Inferior parietal cortex (tissue), 1 donor: Measurements from ENCODE around the gene FAM221B.

Experiments used
- DNase-seq: peaks from one replicate; pipeline ENCODE4 v3.0.0-alpha.2; 2016; ENCODE audit errors: extremely low spot score

Gene FAM221B

GRCh38 chr9:35820076-35820475 is 8.5 kb downstream of the FAM221B start:
- no peak for DNase-seq

DNA sequence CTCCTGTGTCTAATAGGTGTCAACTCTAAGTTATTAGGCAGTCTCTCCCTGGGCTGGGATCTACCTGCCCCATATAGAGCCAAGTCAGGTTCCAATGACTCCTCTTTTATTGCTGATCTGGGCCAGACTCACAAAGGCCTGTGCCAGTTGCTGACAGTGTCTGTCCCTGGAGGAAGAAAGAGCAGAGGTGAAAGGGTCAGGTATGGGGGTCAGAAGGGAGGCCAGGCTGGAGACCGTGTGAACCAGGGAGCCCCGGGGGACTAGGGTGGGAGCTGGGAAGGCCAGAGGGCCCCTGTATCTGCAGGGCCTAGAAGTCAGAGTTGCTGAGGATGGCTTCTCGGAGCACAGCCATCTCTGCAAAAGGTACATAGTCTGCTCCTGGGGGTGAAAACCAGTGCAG is 10.2 kb downstream of the FAM221B start:
- DNase-seq, result no peak

DNA sequence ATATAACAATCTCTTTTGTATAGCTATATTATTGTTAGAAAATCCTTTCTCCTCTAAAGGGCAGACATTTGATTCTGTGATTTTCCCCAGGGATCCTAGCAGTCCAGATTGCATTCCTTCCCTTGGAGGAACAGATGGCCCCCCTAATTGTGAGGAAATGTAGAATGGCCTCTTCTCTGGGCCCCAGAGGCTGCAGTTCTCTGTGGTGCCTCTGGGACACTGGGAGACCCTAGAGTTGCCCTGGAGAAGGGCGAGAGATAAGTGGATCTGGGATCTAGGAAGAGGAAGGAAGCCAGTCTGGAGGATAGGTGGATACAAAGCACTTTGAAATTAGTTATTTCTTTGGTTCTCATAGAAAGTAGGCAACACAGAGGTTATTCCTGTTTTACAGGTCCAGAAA is 11.8 kb downstream of the FAM221B start:
- DNase-seq, result no peak

GRCh38 chr9:35814841-35815543 is 13.5 kb downstream of the FAM221B start, which contains the start of gene HINT2:
Gene HINT2, minus strand, starts transcription at chr9:35815042. Its CDS starts 63 bp downstream, at chr9:35814979.
- DNase-seq, result peak; percentile 99

DNA sequence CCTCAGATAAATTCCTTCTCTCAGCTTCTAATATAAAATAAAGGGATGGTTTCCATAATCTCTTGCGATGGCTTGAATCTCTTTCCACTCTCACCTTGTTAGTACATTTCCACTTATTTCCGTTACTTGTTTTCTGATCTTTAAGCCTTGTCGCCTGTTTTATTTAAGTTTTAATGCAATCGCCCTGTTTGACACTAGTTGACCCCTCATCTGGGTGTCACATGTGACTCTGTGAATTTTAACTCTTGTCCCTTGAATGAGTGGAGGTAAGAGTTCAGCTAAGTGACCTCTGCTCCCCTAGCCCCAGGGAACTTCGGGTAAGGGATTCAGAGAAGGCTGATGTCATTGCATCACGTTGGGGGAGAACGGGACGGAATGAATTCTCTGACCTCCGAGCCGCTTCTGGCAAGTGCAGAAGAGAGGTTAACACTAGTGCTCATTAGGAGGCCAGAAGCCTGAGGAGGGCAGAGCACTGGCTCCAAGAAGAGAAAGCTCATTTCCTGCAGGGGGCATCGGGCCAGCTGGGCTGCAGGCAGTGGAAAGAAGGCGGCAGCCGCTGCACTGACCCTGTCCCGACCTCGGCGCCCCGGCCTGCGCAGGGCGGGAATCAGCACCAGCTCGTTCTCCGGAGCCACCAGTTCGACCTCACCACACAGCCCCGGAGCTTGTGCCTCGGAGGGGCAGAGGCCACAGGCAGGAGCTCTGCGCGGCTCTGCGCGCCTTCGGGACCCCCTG is 14.3 kb downstream of the FAM221B start:
- DNase-seq, result peak; percentile 49

GRCh38 chr9:35813434-35814105 is 15.0 kb downstream of the FAM221B start:
- DNase-seq, result no peak

- peak; percentile 95 for DNase-seq
Measured at GRCh38 chr9:35812025-35812602, 16.4 kb downstream of the FAM221B start, which contains the start of gene SPAG8. Gene SPAG8, minus strand, starts transcription at chr9:35812262. Its CDS starts 115 bp downstream, at chr9:35812147.

GRCh38 chr9:35811381-35812024 is 17.0 kb downstream of the FAM221B start:
- no peak for DNase-seq

DNA sequence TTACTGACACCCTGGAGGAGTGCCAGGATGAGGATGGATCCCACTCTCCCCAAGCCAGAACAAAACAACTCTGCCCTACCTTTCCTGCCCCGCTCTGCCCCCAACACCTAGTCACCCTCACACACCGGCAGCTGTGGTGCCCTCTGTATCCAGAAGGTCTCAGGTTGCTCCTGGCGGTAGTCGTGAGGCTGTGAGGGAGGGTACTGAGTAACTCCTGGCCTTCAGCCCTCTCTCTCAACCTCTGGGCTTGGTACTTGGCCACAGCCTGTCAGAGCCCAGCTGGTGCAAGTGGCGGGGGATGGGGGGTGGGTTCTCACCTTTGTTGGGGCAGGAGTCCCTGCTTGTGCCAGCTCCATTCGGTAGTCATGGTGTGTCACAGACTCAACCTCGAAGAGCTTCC is 18.4 kb downstream of the FAM221B start:
- DNase-seq, result no peak

DNA sequence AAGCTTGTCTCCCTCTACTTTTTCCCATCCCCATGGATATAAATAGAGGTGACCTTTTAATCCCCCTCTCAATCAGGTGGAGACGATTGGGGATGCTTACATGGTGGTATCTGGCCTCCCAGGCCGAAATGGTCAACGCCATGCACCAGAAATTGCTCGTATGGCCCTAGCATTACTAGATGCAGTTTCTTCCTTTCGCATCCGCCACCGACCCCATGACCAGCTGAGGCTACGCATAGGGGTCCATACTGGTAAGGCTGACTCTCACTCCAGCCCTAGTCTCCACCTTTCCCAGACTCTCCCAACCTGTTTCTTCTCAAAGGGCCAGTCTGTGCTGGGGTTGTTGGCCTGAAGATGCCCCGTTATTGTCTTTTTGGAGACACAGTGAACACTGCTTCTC is 20.1 kb downstream of the FAM221B start:
- DNase-seq, result no peak

- DNase-seq, result no peak
Measured at GRCh38 chr9:35806101-35806500, 22.4 kb downstream of the FAM221B start.

GRCh38 chr9:35801328-35802128 is 27.0 kb downstream of the FAM221B start:
- no peak for DNase-seq

GRCh38 chr9:35800530-35800929 is 28.0 kb downstream of the FAM221B start:
- DNase-seq, result no peak

GRCh38 chr9:35798658-35799374 is 29.7 kb downstream of the FAM221B start:
- no peak for DNase-seq

DNA sequence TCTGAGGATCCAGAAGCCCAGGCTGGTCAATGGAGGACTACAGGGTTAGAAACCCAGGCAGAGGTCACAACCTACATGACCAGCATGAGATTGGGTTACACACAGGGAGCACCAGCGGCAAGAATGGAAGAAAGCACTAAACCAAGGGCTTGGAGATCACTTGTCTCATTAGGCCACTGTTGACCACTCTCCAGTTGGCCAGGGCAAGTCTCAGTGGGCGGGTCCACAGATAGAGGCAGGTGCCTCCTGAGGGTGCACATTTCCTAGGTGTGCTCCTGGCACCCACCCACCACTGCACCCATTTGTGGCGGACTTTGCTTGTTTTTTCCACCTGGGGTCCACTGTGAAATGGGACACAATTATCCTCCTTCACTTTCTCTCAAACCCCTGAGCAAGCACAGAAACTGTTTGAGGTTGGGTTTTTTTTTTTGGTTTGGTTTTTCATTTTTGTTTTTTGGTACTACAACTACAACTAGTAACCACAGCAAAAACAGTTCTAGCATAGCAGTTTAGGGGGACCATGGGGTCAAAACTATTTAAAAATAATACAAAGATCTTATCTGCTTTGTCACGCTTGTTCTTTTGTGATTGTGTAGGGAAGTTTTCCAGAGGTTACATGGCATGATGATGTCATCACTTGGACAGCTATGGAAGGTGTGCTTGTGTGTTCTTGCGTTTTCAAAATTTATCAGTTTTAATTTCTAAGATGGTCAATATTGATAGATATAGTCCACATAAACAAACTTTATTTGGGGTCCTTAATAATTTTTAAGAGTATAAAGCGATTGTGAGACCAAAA is 31.0 kb downstream of the FAM221B start:
- no peak for DNase-seq

- DNase-seq, result no peak
Measured at GRCh38 chr9:35795695-35796094, 32.8 kb downstream of the FAM221B start.

DNA sequence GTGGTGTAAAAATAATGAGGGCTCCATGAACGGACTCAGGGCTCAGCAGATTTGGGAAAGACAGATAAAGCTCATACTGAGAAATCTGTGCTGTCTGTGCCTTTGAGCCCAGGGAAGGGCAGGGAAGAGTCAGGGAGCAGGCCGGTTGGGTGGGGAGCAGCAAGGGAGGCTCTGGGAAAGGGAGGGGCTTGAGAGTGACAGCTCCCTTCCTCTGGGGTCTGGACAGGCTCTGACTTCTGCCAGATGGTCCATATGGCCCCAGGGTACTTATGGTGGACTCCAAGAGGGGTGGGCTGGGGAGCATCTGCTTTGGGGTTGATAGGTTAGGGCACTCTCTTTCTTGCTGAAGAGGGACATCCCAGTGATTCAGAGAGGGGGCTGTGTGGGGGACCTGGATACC is 35.1 kb downstream of the FAM221B start:
- no peak for DNase-seq

- no peak for DNase-seq
Measured at GRCh38 chr9:35792826-35793225, 35.7 kb downstream of the FAM221B start.
